Muscle of leg (tissue), 11 donors: ENCODE measurements around the gene POLR1E. TPM values are rescaled to one million over a fixed set of nuclear protein-coding genes. Genes with fewer than 3 reads are reported as not detected.

Source experiments
- DNase-seq: peaks from one replicate; pipeline ENCODE4 v3.0.0; 2013
- H3K27ac ChIP-seq: one replicate; pipeline ENCODE4 v1.5.1; 2013; ENCODE audit warnings: mild to moderate bottlenecking, low read length, control low read depth
- H3K27me3 ChIP-seq: one replicate; pipeline ENCODE4 v1.6.1; 2013; ENCODE audit warnings: low read length; ENCODE audit not compliant: control insufficient read depth, insufficient read depth
- H3K36me3 ChIP-seq: one replicate; pipeline ENCODE4 v1.6.1; 2013; ENCODE audit warnings: low read length; ENCODE audit not compliant: control insufficient read depth, insufficient read depth
- H3K4me1 ChIP-seq: one replicate; pipeline ENCODE4 v1.6.1; 2013; ENCODE audit warnings: low read length; ENCODE audit not compliant: control insufficient read depth, insufficient read depth
- H3K4me3 ChIP-seq: one replicate; pipeline ENCODE4 v1.5.1; 2013; ENCODE audit warnings: low read length, control low read depth
- H3K9me3 ChIP-seq: replicated peaks from 2 replicates; pipeline ENCODE4 v1.6.1; 2013; ENCODE audit warnings: low read depth, low read length; ENCODE audit not compliant: control insufficient read depth
- WGBS: methylation state at CpG from one replicate; pipeline ENCODE4 v1.1.5; 2013; ENCODE audit warnings: missing lambda C conversion rate; ENCODE audit not compliant: insufficient coverage; 5-methylcytosine and 5-hydroxymethylcytosine counted together
- polyA plus RNA-seq, 8 donors: library from polyadenylated mRNA; unstranded; fragments of 120-200 nt; gene quantifications; one replicate each; pipeline versions ENCODE4 v1.2.1 to v1.2.3, GENCODE V29; 2013; ENCODE audit warnings: inconsistent platforms in 1 of 8, low replicate concordance in 1 of 8; ENCODE audit not compliant: insufficient read length in 8 of 8, insufficient read depth in 1 of 8
- total RNA-seq: library from RNA; stranded (reverse); fragments of 120-200 nt; gene quantifications from one replicate; pipeline ENCODE4 v1.2.4, GENCODE V29; 2013

Gene POLR1E
- total and polyA plus RNA-seq, 9 donors = 25.3 to 34.8 (median 31.2) TPM

DNA sequence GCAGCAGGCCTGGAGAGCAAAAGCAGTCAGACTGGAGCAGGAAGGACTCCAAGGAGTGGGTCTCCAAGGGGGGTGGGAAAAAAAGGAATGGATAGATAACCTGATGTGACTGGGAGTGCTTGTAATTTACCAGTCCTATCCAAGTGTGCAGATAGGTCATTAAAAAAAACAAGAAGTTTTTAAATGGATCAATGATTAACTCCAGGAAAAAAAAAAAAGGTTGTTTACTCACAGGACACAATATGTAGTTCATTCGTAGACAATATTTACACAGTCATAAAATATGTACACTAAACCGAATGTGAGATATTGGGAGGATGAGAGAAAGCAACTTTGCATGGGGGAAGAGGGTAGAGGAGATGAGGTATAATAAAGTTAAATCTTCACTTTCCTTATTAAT, 40.9 kb upstream of the POLR1E start:
- no CpG with 5 or more reads among the region's 2 CpGs for WGBS
- H3K4me1 ChIP-seq = no peaks in the 10 kb centered on the region
- H3K9me3 ChIP-seq = no peaks in the 10 kb centered on the region
- H3K27ac ChIP-seq = no peak overlapping the region
- H3K36me3 ChIP-seq = peaks cover 50% of the 10 kb centered on the region
- H3K4me3 ChIP-seq = no peak overlapping the region
- DNase-seq = no peak
- H3K27me3 ChIP-seq = no peaks in the 10 kb centered on the region

DNA sequence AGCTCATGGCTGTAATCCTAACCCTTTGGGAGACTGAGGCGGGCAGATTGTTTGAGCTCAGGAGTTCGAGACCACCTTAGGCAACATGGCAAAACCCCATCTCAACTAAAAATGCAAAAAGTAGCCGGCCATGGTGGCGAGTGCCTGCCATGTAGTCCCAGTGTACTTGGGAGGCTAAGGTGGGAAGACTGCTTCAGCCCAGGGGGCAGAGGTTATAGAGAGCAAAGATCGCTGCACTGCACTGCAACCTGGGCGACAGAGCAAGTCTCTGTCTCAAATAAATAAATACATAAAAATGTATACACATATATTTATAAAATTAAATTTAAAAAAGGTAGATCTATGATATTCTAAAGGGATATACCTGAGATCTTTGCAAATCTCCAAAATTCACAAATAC, 39.9 kb upstream of the POLR1E start:
- H3K36me3 ChIP-seq = peaks cover 43% of the 10 kb centered on the region
- no peaks in the 10 kb centered on the region for H3K9me3 ChIP-seq
- H3K27me3 ChIP-seq = no peaks in the 10 kb centered on the region
- no peak overlapping the region for H3K4me3 ChIP-seq
- H3K4me1 ChIP-seq = no peaks in the 10 kb centered on the region
- DNase-seq = no peak
- WGBS = no CpG with 5 or more reads among the region's 6 CpGs
- no peak overlapping the region for H3K27ac ChIP-seq

DNA sequence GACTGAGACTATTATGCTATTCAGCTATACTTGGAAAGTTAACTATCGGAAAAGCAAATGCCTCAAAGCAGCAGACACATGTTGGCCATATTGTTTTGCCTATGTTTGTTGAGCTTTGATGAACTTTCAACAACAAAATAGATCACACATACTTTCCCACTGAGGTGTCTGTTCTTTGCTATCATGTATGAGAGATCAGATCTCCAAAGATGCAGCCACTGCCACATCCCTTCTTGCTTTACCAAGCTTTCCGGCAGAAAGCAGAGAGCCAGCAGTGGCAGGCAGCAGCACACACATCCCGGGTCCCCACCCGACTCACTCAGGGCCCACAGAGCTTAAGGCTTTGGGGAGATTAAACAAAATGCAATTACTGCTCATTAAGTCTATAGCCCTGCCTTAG, 39.3 kb upstream of the POLR1E start:
- Histone ChIP-seq H3K4me3 (no peak overlapping the region), H3K36me3 (peaks cover 38% of the 10 kb centered on the region), H3K27ac (no peak overlapping the region), H3K4me1 (no peaks in the 10 kb centered on the region), H3K27me3 (no peaks in the 10 kb centered on the region), H3K9me3 (no peaks in the 10 kb centered on the region)
- no CpG with 5 or more reads among the region's 4 CpGs for WGBS
- DNase-seq = no peak

DNA sequence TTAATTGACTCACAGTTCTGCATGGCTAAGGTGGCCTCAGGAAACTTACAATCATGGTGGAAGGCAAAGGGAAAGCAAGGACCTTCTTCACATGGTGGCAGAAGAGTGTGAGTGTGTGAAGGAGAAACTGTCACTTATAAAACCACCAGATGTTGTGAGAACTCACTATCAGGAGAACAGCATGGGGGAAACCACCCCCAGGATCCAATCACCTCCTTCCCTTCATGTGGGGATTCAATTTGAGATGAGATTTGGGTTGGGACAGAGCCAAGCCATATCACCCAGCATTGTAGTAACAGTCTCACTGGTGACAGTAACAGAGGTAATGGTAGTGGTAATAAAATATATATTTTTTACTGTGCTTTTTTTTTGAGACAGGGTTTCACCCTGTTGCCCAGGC, 38.6 kb upstream of the POLR1E start:
- Histone ChIP-seq H3K36me3 (peaks cover 33% of the 10 kb centered on the region), H3K27ac (no peak overlapping the region), H3K9me3 (no peaks in the 10 kb centered on the region), H3K27me3 (no peaks in the 10 kb centered on the region), H3K4me1 (no peaks in the 10 kb centered on the region), H3K4me3 (no peak overlapping the region)
- DNase-seq = no peak

DNA sequence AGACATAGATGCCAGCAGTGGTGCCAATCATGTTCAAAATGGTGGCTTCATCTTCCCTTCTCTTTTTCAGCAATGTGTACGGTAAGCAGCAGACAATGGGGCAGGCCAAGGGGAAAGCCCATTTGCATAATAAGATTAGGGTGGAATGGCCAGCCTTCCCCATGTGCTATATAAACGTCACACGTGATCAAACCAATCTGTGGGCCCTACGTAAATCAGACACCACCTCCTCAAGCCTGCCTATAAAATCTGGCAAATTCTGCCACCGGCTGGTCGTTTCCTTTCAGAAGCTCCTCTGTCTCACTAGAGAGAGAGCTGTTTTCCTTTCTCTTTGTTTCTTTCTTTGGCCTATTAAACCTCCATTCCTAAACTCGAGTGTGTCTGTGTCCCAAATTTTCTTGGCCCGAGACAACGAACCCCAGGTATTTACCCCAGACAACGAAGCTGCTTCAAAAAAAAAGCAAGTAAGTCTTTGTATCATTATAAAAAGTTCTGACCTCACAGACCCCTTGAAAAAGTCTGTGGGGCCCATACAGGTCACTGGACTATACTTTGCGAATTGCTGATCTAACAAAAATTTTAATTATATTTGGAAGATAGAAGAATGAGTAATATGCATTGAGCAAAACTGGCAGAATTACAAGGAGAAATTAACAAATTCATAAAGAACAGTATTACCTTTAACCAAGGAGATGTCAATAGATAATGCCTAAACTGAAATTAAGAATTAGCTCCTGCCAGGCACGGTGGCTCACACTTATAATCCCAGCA, 35.7 kb upstream of the POLR1E start:
- H3K27me3 ChIP-seq = no peaks in the 10 kb centered on the region
- H3K4me3 ChIP-seq = no peak overlapping the region
- H3K9me3 ChIP-seq = no peaks in the 10 kb centered on the region
- H3K4me1 ChIP-seq = no peaks in the 10 kb centered on the region
- WGBS = 64% methylated on average over 6 of the region's 12 CpGs
- no peak for DNase-seq
- H3K36me3 ChIP-seq = peaks cover 24% of the 10 kb centered on the region
- H3K27ac ChIP-seq = no peak overlapping the region

DNA sequence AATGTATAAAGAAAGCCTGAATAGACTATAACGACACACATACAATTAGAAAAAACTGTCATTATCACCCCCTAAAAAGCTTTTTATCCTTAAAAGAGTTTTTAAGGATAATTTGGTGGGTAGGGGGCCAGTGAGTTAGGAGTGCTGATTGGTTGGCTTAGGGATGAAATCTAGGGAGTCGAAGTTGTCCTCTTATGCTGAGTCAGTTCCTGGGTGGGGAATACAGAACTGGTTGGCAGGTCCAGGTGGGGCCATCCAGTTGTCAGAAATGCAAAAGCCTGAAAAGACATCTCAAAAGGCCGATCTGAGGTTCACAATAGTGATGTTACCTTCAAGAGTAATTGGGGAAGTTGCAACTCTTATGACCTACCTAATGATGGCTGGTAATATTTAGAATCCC, 34.1 kb upstream of the POLR1E start:
- H3K27me3 ChIP-seq = no peaks in the 10 kb centered on the region
- peaks cover 28% of the 10 kb centered on the region for H3K36me3 ChIP-seq
- no peaks in the 10 kb centered on the region for H3K4me1 ChIP-seq
- H3K4me3 ChIP-seq = no peak overlapping the region
- H3K9me3 ChIP-seq = no peaks in the 10 kb centered on the region
- no peak overlapping the region for H3K27ac ChIP-seq
- DNase-seq = no peak
- 93% methylated on average over 1 of the region's 3 CpGs for WGBS

DNA sequence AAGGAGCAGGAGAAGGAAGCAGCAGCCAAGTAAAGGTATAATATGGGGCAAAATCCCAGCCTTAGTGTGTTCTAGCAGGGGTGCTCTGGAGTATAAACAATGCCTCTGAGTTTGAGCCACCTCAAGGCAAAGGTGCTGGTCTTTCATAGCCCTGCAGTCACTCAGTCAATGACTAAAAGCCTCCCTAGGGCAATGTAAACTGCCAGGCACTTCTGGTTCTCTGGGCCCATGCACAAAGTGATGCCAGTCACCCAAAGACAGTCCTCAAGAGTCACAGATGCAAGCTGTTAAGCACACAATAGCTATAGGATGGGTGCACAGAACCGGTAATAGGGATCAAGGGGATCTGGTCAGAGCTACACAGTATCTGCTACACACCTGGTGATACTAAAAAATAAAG, 33.1 kb upstream of the POLR1E start:
- Histone ChIP-seq H3K36me3 (peaks cover 26% of the 10 kb centered on the region), H3K27me3 (no peaks in the 10 kb centered on the region), H3K27ac (no peak overlapping the region), H3K9me3 (no peaks in the 10 kb centered on the region), H3K4me1 (no peaks in the 10 kb centered on the region), H3K4me3 (no peak overlapping the region)
- no peak for DNase-seq
- WGBS = no CpG with 5 or more reads among the region's 1 CpG

DNA sequence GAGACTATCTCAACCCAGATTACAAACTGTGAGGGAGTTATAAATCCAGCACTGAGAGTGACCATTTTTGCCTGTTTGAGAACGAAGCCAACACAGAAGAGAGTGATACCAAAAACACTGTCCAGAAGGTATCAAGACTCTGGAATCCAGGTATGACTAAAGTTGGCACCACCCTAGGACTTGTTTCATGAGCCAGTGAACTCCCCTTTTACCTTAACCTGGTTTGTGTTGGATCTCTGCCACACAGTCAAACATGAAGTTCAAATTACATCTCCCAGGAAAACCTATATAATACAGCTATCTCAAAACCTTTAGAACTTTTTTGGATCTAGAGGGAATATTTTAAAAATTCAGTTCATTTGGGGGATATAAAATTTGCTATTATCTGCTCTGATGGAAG, 31.9 kb upstream of the POLR1E start:
- Histone ChIP-seq H3K9me3 (no peaks in the 10 kb centered on the region), H3K36me3 (peaks cover 20% of the 10 kb centered on the region), H3K27ac (no peak overlapping the region), H3K4me3 (no peak overlapping the region), H3K4me1 (no peaks in the 10 kb centered on the region), H3K27me3 (no peaks in the 10 kb centered on the region)
- WGBS = 88% methylated on average over 1 of the region's 1 CpG
- no peak for DNase-seq

DNA sequence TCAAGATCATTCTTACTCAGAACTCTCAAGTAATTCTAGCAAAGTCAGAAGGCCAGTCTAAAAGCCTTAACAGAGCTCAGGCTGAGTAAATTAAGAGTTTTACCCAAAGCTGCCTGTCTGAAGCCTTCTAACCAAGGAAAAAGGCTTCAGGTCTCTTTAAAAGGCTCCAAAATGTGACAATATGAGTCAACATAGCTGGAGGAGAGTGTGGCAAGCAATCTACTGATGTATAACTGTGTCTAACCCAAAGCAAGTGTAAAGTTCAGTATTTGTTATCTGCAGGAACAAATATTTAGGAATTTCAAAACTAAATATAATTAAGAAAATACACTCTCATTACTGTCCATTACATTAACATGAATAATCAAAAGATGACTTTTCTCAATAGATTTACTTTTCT, 31.5 kb upstream of the POLR1E start:
- H3K4me3 ChIP-seq = no peak overlapping the region
- H3K4me1 ChIP-seq = no peaks in the 10 kb centered on the region
- H3K27ac ChIP-seq = no peak overlapping the region
- peaks cover 17% of the 10 kb centered on the region for H3K36me3 ChIP-seq
- no peaks in the 10 kb centered on the region for H3K27me3 ChIP-seq
- no peaks in the 10 kb centered on the region for H3K9me3 ChIP-seq
- no peak for DNase-seq

DNA sequence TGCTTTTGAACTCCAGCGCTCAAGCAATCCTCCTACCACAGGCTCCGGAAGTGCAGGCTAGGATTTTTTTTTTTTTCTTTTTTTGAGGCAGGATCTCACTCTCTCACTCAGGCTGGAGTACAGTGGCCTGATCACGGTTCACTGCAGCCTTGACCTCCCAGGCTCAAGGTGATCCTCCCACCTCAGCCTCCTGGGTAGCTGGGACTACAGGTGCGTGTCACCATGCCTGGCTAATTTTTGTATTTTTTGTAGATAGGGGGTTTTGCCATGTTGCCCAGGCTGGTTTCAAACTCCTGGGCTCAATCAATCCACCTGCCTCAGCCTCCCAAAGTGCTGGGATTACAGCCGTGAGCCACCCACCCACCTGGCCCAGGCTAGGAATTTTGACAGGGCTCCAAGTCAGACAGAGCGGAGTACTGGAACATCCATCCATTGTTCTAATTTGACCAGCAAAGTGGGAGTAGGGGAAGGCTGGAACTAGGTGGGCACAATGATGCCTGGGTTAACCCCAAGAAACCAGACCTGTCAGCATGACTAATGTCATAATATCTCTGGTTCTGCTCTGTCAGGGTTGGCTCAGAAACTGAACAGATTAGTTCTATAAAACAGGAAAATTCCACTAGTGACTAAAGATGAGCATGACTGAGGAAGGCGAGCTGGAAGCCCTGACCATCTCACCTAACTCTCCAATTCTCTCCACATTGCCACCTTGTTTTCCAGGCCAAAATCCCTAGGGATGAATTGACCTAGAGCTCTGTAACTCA, 29.7 kb upstream of the POLR1E start:
- WGBS = 92% methylated on average over 2 of the region's 7 CpGs
- Histone ChIP-seq H3K27me3 (no peaks in the 10 kb centered on the region), H3K4me1 (no peaks in the 10 kb centered on the region), H3K9me3 (no peaks in the 10 kb centered on the region), H3K27ac (no peak overlapping the region), H3K4me3 (no peak overlapping the region), H3K36me3 (peaks cover 11% of the 10 kb centered on the region)
- DNase-seq = no peak
